T-cell (primary cell): ENCODE data around the gene SCNM1. TPM values are rescaled to one million over a fixed set of nuclear protein-coding genes. Genes with fewer than 3 reads are reported as not detected.
A peak's percentile ranks its signal among the peaks of the same experiment; 100 is the strongest.

Experiments used
- ATAC-seq, 4 experiments: fragments of 200-7000 bp in 3 of 4; fragments of 150-1000 bp in 1 of 4; cut with Tn5 transposase; replicated peaks in 1 of 4; 1 replicate in 3 of 4; 2 replicates in 1 of 4; pipeline ENCODE4 v1.10.0; 2021; ENCODE audit warnings: moderate library complexity in 3 of 4, mild to moderate bottlenecking in 2 of 4, moderate number of reproducible peaks in 1 of 4
- CTCF ChIA-PET, 2 donors: fragments of 300-600 bp; sonication (Branson Sonifier 250); formaldehyde crosslinking; loops; one replicate each; lab custom pipeline; 2022; ENCODE audit warnings: antibody characterized with exemption in 2 of 2; lab: Charles Lee
- POLR2A ChIA-PET, 2 donors: fragments of 300-600 bp; sonication (Branson Sonifier 250); formaldehyde crosslinking; loops; one replicate each; lab custom pipeline; 2022; ENCODE audit warnings: antibody characterized with exemption in 2 of 2; lab: Charles Lee
- DNase-seq, 35 experiments: peaks; one replicate each; pipeline versions ENCODE4 v3.0.0 to v3.0.0-alpha.2; 2013 to 2023
- H3K27ac ChIP-seq: one replicate; pipeline ENCODE4 v1.5.1; 2013; ENCODE audit warnings: low read length
- H3K27me3 ChIP-seq, 2 experiments: replicated peaks in 1 of 2; 1 replicate in 1 of 2; 2 replicates in 1 of 2; pipeline versions ENCODE4 v1.6.1 to v1.7.0; 2013; ENCODE audit warnings: low read length in 1 of 2, mixed read lengths in 1 of 2; ENCODE audit not compliant: control insufficient read depth in 2 of 2, insufficient read depth in 2 of 2; ENCODE audit errors: extremely low read depth in 1 of 2
- H3K36me3 ChIP-seq, 2 donors: 1 replicate in 1 of 2; 2 replicates in 1 of 2; pipeline versions ENCODE4 v1.6.1 to v1.7.0; 2013; ENCODE audit warnings: low read length in 1 of 2; ENCODE audit not compliant: control insufficient read depth in 2 of 2, insufficient read depth in 1 of 2; ENCODE audit errors: extremely low read depth in 1 of 2
- H3K4me1 ChIP-seq, 2 experiments: 1 replicate in 1 of 2; 2 replicates in 1 of 2; pipeline versions ENCODE4 v1.6.1 to v1.7.0; 2013; ENCODE audit warnings: low read length in 2 of 2, mixed read lengths in 1 of 2; ENCODE audit not compliant: insufficient read depth in 2 of 2, control insufficient read depth in 1 of 2; ENCODE audit errors: extremely low read depth in 1 of 2
- H3K4me3 ChIP-seq, 2 donors: 1 replicate in 1 of 2; 2 replicates in 1 of 2; pipeline versions ENCODE4 v1.5.1 to v1.7.0; 2013; ENCODE audit warnings: mild to moderate bottlenecking in 2 of 2, low read length in 1 of 2, moderate library complexity in 1 of 2; ENCODE audit not compliant: control insufficient read depth in 1 of 2; ENCODE audit errors: extremely low read depth in 1 of 2
- H3K9me3 ChIP-seq: 2 replicates; pipeline ENCODE4 v1.7.0; 2013
- H3K27ac Mint-ChIP-seq, 2 donors: one replicate each; pipeline ENCODE4 v1.8.0; 2020 to 2021; ENCODE audit warnings: mild to moderate bottlenecking in 2 of 2, mixed read lengths in 2 of 2
- H3K27me3 Mint-ChIP-seq, 2 donors: one replicate each; pipeline ENCODE4 v1.8.0; 2021 to 2022; ENCODE audit warnings: mixed read lengths in 2 of 2
- H3K36me3 Mint-ChIP-seq: one replicate; pipeline ENCODE4 v1.8.0; 2021; ENCODE audit warnings: mixed read lengths
- H3K4me1 Mint-ChIP-seq, 3 donors: one replicate each; pipeline ENCODE4 v1.8.0; 2020 to 2022; ENCODE audit warnings: mixed read lengths in 3 of 3, mild to moderate bottlenecking in 1 of 3
- H3K4me3 Mint-ChIP-seq, 3 donors: one replicate each; pipeline ENCODE4 v1.8.0; 2020 to 2022; ENCODE audit warnings: mild to moderate bottlenecking in 3 of 3, mixed read lengths in 3 of 3, moderate library complexity in 3 of 3
- H3K9me3 Mint-ChIP-seq, 3 donors: one replicate each; pipeline ENCODE4 v1.8.0; 2020 to 2022; ENCODE audit warnings: mixed read lengths in 3 of 3
- WGBS: methylation state at CpG from one replicate; pipeline ENCODE4 v1.1.5; 2013; ENCODE audit warnings: missing lambda C conversion rate; ENCODE audit not compliant: insufficient coverage; 5-methylcytosine and 5-hydroxymethylcytosine counted together
- total RNA-seq, 35 experiments: library from RNA in 6 of 35; stranded (reverse) in 6 of 35; fragments of 120-200 nt in 1 of 35; gene quantifications; one replicate each; pipeline versions ENCODE4 v1.2.1 to v1.2.4 and lab custom pipeline; 2013 to 2026

SCNM1 gene
- total RNA-seq, 5 donors from 2014 or later (not counting 1 experiment from before 2014, with no cell fraction given), result 35.4 to 60.4 (median 52.4) TPM

DNA sequence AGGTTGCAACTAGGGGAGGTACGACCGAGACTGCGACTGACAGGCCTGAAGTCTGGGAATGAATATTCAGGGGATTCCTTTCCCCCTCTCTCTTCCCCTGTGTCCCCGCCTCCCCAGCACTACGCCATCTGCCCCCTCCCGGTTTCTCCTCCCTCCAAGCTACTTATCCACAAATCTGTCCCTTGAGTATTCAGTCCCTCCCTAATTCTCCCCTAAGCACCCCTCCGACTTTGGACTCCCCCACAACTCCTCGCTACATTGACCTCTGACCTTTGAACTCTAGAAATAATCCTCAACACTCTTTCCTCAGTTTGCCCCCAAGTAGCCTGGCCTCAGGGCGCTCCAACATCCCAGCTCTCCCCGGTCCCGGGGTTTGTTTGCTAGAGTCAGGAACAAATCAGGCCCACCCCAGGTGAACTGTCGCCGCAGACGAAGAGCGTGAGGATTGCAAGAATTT lies 635 bp upstream of the SCNM1 start:
- no peak for DNase-seq
- POLR2A ChIA-PET, result no interaction called here
- Mint-ChIP-seq H3K27ac (peak overlapping the region; percentile 94 to 98), H3K36me3 (peaks cover 44% of the 10 kb centered on the region), H3K4me1 (peaks cover 60 to 64% (median 61%) of the 10 kb centered on the region in 3 donors), H3K4me3 (peak overlapping the region; percentile 85 to 99 (median 98)), H3K27me3 (peaks cover 0 to 3% of the 10 kb centered on the region in 2 donors), H3K9me3 (no peaks in the 10 kb centered on the region)
- Histone ChIP-seq H3K27me3 (no peaks in the 10 kb centered on the region), H3K36me3 (peaks cover 7 to 49% of the 10 kb centered on the region in 2 donors), H3K4me1 (peaks cover 17 to 44% of the 10 kb centered on the region in 2 experiments), H3K27ac (peak overlapping the region; percentile 58), H3K9me3 (no peaks in the 10 kb centered on the region), H3K4me3 (peak overlapping the region; percentile 88 to 99)
- ATAC-seq, result peak in 1 of 4 experiments; percentile 8
- WGBS, result 32% methylated on average over 8 of the region's 15 CpGs
- CTCF ChIA-PET, result interaction anchor here (0.5 to 2.0 kb wide), 2 partner anchors 10 to 65 kb away, joined by 4 to 12 read pairs; no protein-coding TSS in a partner anchor

DNA sequence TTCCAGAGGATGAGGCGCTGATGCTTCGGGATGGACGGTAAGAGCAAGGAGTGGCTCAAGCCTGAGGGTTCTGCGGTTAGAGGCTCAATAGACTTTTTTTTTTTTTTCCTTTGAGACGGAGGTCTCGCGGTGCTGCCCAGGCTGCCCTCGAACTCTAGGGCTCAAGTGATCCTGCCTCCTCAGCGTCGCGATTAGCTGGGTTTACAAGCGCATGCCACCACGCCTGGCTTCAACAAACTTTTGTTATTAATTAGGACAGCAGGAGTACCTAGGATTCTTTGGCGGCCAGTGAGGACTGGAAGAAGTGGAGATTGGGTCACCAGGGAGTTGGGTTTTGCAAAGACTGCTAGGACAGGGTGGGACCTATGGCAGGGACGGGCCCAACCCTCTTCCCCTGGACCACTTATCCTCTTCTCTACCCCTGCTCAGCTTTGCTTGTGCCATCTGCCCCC lies 587 bp downstream of the SCNM1 start:
- no peaks in the 10 kb centered on the region for H3K9me3 ChIP-seq
- ATAC-seq, result no peak
- WGBS, result 0% methylated on average over 4 of the region's 15 CpGs
- H3K4me3 Mint-ChIP-seq, result peak overlapping the region; percentile 85 to 99 (median 98)
- peak overlapping the region; percentile 94 to 98 for H3K27ac Mint-ChIP-seq
- CTCF ChIA-PET, result interaction anchor here (0.5 to 2.0 kb wide), 5 partner anchors 10 to 72 kb away, joined by 3 to 12 read pairs (median 4); partner anchors contain the start of genes TNFAIP8L2 (in 1 of the 2) and VPS72 (in 1 of the 2)
- no peak for DNase-seq
- peaks cover 49 to 53% (median 51%) of the 10 kb centered on the region in 3 donors for H3K4me1 Mint-ChIP-seq
- peak overlapping the region; percentile 53 for H3K27ac ChIP-seq
- peaks cover 47% of the 10 kb centered on the region for H3K36me3 Mint-ChIP-seq
- peaks cover 10 to 34% of the 10 kb centered on the region in 2 experiments for H3K4me1 ChIP-seq
- POLR2A ChIA-PET, result interaction anchor here in 1 of 2 donors (1.1 kb wide), 1 partner anchor 24 kb away, joined by 5 read pairs; the partner anchor contains the start of gene VPS72
- no peaks in the 10 kb centered on the region for H3K9me3 Mint-ChIP-seq
- peak overlapping the region; percentile 88 to 99 for H3K4me3 ChIP-seq
- H3K36me3 ChIP-seq, result peaks cover 7 to 53% of the 10 kb centered on the region in 2 donors
- no peaks in the 10 kb centered on the region for H3K27me3 ChIP-seq
- peaks cover 0 to 3% of the 10 kb centered on the region in 2 donors for H3K27me3 Mint-ChIP-seq

DNA sequence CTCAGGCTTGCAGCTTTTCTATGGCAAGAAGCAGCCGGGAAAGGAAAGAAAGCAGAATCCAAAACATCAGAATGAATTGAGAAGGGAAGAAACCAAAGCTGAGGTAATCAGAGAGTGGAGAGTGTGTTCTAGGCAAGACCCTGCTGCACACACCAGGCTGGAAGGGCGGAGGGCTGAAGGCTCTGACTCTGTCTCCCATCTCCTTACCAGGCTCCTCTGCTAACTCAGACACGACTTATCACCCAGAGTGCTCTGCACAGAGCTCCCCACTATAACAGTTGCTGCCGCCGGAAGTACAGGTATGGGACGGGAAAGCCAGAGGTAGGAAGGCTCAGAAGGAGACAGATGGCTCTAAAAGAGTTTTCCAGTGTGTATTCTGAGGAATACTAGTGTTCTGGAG lies 1.2 kb downstream of the SCNM1 start:
- H3K4me3 Mint-ChIP-seq, result peak overlapping the region; percentile 85 to 99 (median 98)
- no peak overlapping the region for H3K4me3 ChIP-seq
- ATAC-seq, result no peak
- peaks cover 7 to 31% of the 10 kb centered on the region in 2 experiments for H3K4me1 ChIP-seq
- H3K27me3 Mint-ChIP-seq, result peaks cover 0 to 3% of the 10 kb centered on the region in 2 donors
- peaks cover 43 to 48% (median 45%) of the 10 kb centered on the region in 3 donors for H3K4me1 Mint-ChIP-seq
- DNase-seq, result no peak
- H3K9me3 ChIP-seq, result no peaks in the 10 kb centered on the region
- no peaks in the 10 kb centered on the region for H3K9me3 Mint-ChIP-seq
- ChIA-PET POLR2A (no interaction called here), CTCF (interaction anchor here in 1 of 2 donors (1.2 kb wide), 1 partner anchor 173 kb away, joined by 3 read pairs; no protein-coding TSS in a partner anchor)
- 78% methylated on average over 1 of the region's 6 CpGs for WGBS
- H3K36me3 ChIP-seq, result peaks cover 7 to 51% of the 10 kb centered on the region in 2 donors
- peak overlapping the region; percentile 63 to 98 for H3K27ac Mint-ChIP-seq
- peaks cover 41% of the 10 kb centered on the region for H3K36me3 Mint-ChIP-seq
- H3K27me3 ChIP-seq, result no peaks in the 10 kb centered on the region
- no peak overlapping the region for H3K27ac ChIP-seq

- no peaks in the 10 kb centered on the region for H3K9me3 Mint-ChIP-seq
- H3K4me3 Mint-ChIP-seq, result no peak overlapping the region
- no peak for ATAC-seq
Measured at GRCh38 chr1:151171190-151171589, 5.2 kb downstream of the SCNM1 start.

GRCh38 chr1:151175041-151175741 lies 9.2 kb downstream of the SCNM1 start:
- H3K27ac ChIP-seq, result no peak overlapping the region
- peak overlapping the region in 1 of 2 donors; percentile 48 for H3K27ac Mint-ChIP-seq
- no peaks in the 10 kb centered on the region for H3K27me3 ChIP-seq
- no peaks in the 10 kb centered on the region for H3K9me3 ChIP-seq
- POLR2A ChIA-PET, result interaction anchor here in 1 of 2 donors (0.5 kb wide), 1 partner anchor 54 kb away, joined by 3 read pairs; no protein-coding TSS in a partner anchor
- no peaks in the 10 kb centered on the region for H3K27me3 Mint-ChIP-seq
- no peaks in the 10 kb centered on the region for H3K4me1 ChIP-seq
- peaks cover 52% of the 10 kb centered on the region for H3K36me3 Mint-ChIP-seq
- CTCF ChIA-PET, result no interaction called here
- DNase-seq (no peak), ATAC-seq (no peak)
- H3K36me3 ChIP-seq, result peaks cover 13 to 72% of the 10 kb centered on the region in 2 donors
- H3K4me3 ChIP-seq, result no peak overlapping the region
- 100% methylated on average over 1 of the region's 6 CpGs for WGBS
- H3K4me1 Mint-ChIP-seq, result peaks cover 0 to 10% (median 2%) of the 10 kb centered on the region in 3 donors
- no peaks in the 10 kb centered on the region for H3K9me3 Mint-ChIP-seq
- H3K4me3 Mint-ChIP-seq, result no peak overlapping the region

More at GRCh38 chr1:151171190-151171589, 5.2 kb downstream of the SCNM1 start:
- peaks cover 7 to 69% of the 10 kb centered on the region in 2 donors for H3K36me3 ChIP-seq
- H3K36me3 Mint-ChIP-seq, result peaks cover 49% of the 10 kb centered on the region
- ChIA-PET CTCF (no interaction called here), POLR2A (no interaction called here)
- DNase-seq, result no peak
- H3K27me3 Mint-ChIP-seq, result no peaks in the 10 kb centered on the region
- WGBS, result 71% methylated on average over 1 of the region's 5 CpGs
- H3K27me3 ChIP-seq, result no peaks in the 10 kb centered on the region
- no peak overlapping the region for H3K4me3 ChIP-seq
- peaks cover 14 to 19% (median 16%) of the 10 kb centered on the region in 3 donors for H3K4me1 Mint-ChIP-seq
- no peaks in the 10 kb centered on the region for H3K9me3 ChIP-seq
- H3K27ac ChIP-seq, result no peak overlapping the region
- peak overlapping the region in 1 of 2 donors; percentile 1 for H3K27ac Mint-ChIP-seq
- peaks cover 5 to 13% of the 10 kb centered on the region in 2 experiments for H3K4me1 ChIP-seq

- no peaks in the 10 kb centered on the region for H3K9me3 ChIP-seq
- H3K4me3 Mint-ChIP-seq, result no peak within 1 kb of the TSS
- no peaks in the 10 kb centered on the region for H3K4me1 ChIP-seq
- DNase-seq (no peak), ATAC-seq (peak in 3 of 4 experiments; percentile 47 to 70 (median 61))
- ChIA-PET CTCF (interaction anchor here in 1 of 2 donors (0.7 kb wide), 3 partner anchors 28 to 151 kb away, joined by 3 read pairs; no protein-coding TSS in a partner anchor), POLR2A (interaction anchor here in 1 of 2 donors (0.5 kb wide), 2 partner anchors 14 to 53 kb away, joined by 3 to 5 read pairs; partner anchors contain the start of gene VPS72)
- peaks cover 18 to 70% of the 10 kb centered on the region in 2 donors for H3K36me3 ChIP-seq
- no peak within 1 kb of the TSS for H3K4me3 ChIP-seq
- H3K9me3 Mint-ChIP-seq, result no peaks in the 10 kb centered on the region
- peak within 1 kb of the TSS; percentile 34 to 48 for H3K27ac Mint-ChIP-seq
- peaks cover 51% of the 10 kb centered on the region for H3K36me3 Mint-ChIP-seq
- H3K4me1 Mint-ChIP-seq, result peaks cover 0 to 10% (median 2%) of the 10 kb centered on the region in 3 donors
- WGBS, result no CpG with 5 or more reads among the region's 4 CpGs
- H3K27ac ChIP-seq, result no peak within 1 kb of the TSS
- no peaks in the 10 kb centered on the region for H3K27me3 ChIP-seq
- H3K27me3 Mint-ChIP-seq, result no peaks in the 10 kb centered on the region
Measured at GRCh38 chr1:151175863-151176262, 9.9 kb downstream of the SCNM1 start, which contains the start of gene TMOD4. Gene TMOD4 (minus strand): TSS chr1:151175981. CDS start chr1:151174875, 1,106 bp downstream.
